GM12874 (cell line): ENCODE measurements around the gene AP3M1.

Experiments used
- TF ChIP-seq, protein P1 (sequence below): IDR thresholded peaks from 2 replicates; pipeline ENCODE4 v1.5.1; 2011; ENCODE audit warnings: low read depth, mild to moderate bottlenecking, control low read depth, low read length, moderate library complexity; ENCODE audit not compliant: insufficient read depth

AP3M1 gene

GRCh38 chr10:74081192-74081803 is 69.3 kb downstream of the AP3M1 start:
- TF ChIP-seq, protein P1, sequence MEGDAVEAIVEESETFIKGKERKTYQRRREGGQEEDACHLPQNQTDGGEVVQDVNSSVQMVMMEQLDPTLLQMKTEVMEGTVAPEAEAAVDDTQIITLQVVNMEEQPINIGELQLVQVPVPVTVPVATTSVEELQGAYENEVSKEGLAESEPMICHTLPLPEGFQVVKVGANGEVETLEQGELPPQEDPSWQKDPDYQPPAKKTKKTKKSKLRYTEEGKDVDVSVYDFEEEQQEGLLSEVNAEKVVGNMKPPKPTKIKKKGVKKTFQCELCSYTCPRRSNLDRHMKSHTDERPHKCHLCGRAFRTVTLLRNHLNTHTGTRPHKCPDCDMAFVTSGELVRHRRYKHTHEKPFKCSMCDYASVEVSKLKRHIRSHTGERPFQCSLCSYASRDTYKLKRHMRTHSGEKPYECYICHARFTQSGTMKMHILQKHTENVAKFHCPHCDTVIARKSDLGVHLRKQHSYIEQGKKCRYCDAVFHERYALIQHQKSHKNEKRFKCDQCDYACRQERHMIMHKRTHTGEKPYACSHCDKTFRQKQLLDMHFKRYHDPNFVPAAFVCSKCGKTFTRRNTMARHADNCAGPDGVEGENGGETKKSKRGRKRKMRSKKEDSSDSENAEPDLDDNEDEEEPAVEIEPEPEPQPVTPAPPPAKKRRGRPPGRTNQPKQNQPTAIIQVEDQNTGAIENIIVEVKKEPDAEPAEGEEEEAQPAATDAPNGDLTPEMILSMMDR = peak; percentile 62

GRCh38 chr10:74079936-74080590 is 70.6 kb downstream of the AP3M1 start:
- TF ChIP-seq, protein P1 = no peak

- TF ChIP-seq, protein P1 = no peak
Observed at GRCh38 chr10:74079028-74079935, 71.3 kb downstream of the AP3M1 start.

DNA sequence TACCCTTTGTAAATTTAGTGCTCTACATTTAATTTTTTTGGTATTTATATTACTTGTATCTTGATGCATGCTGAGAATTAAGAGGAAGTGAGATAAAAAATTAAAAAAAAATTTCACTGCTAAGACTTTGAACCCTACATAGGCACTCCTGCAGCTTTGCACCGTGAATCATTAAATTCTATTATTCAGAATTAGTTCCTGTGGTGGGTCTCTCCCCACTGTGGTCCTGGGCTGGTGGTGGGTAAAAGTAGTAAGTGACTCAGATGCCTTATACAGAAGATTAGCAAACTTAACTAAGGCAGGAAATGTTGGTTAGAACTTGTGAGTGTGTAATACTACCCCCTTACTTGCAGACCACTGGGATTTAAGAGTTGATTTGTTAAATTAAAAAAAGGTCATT is 72.6 kb downstream of the AP3M1 start:
- TF ChIP-seq, protein P1 = no peak

DNA sequence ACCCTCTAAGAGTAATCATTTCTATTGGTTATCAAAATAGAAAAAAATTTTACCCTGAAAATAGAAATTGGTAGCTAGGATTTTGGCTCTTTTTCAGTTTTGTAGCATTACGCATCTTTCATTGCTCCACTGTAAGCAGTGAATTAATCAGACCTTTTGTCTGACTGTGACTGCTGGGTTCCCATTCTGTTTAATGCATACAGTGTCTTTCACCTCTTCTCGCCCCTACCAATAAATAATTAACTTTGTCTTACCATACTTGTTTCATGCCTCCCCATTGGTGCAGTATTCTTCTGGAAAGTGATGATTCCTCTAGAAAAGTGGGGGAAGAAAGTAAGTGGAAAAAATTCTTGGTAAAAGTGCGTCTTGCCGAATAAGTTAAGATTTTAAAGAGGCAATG is 73.2 kb downstream of the AP3M1 start:
- TF ChIP-seq, protein P1 = no peak

DNA sequence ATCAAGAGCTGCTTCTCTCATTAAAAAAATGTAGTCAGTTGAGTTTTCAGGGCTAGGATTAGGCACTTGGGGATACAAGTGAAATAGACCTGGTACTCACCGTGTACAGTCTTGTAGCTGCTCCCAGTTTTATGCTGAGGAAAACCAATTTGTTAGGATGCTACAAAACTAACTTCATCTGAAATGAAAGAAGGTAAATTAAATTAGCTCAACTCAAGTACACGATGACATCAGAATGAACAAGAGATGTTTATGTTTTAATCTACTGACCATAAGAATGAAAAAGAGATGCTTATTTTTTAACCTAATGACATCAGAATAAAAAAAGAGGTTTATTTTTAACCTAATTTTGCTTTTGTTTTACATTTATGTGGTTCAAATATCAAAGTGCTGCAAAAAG is 73.7 kb downstream of the AP3M1 start:
- TF ChIP-seq, protein P1 = no peak

DNA sequence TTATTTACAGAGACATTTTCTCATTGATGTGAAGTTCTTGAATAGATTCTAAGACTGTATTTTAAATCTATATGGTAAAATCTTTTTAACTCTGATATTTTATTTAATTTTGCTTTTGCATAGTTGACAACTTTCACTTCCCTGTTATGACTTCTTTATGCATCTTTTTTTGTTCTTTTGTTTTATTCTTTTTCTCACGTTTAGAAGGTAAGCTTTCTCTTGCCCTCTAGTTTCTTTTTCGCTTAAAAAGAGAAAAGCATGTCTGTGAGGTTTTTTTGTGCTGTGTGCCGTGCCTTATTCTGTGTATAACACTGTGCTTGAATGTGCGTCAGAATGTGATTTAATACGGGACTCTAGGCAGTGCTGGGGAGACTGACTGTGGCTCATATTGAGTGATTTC is 74.7 kb downstream of the AP3M1 start:
- TF ChIP-seq, protein P1 = no peak
